HEK293T (cell line): ENCODE measurements around the gene KIR3DL3.
"Not testable (repeated sequence)": the region's sequence is repeated elsewhere in the genome, so short reads cannot be mapped to it uniquely, and the experiment has no call there.

Experiments
- ARNT ChIP-seq: fragments of 450-650 bp; IDR thresholded peaks from 2 replicates; pipeline ENCODE4 v1.6.1; 2017; ENCODE audit warnings: mild to moderate bottlenecking
- BHLHE40 ChIP-seq: fragments of 450-650 bp; IDR thresholded peaks from 2 replicates; pipeline ENCODE4 v1.6.1; 2016; ENCODE audit warnings: mild to moderate bottlenecking, moderate library complexity, borderline replicate concordance
- FOXK2 ChIP-seq: fragments of 450-650 bp; IDR thresholded peaks from 2 replicates; pipeline ENCODE4 v1.6.1; 2016; ENCODE audit warnings: mild to moderate bottlenecking
- NFRKB ChIP-seq: fragments of 450-650 bp; IDR thresholded peaks from 2 replicates; pipeline ENCODE4 v1.6.1; 2016; ENCODE audit warnings: mild to moderate bottlenecking, moderate library complexity
- SP1 ChIP-seq: fragments of 450-650 bp; IDR thresholded peaks from 2 replicates; pipeline ENCODE4 v1.6.1; 2017
- SUZ12 ChIP-seq: fragments of 450-650 bp; IDR thresholded peaks from 2 replicates; pipeline ENCODE4 v1.6.1; 2016; ENCODE audit warnings: mild to moderate bottlenecking

DNA sequence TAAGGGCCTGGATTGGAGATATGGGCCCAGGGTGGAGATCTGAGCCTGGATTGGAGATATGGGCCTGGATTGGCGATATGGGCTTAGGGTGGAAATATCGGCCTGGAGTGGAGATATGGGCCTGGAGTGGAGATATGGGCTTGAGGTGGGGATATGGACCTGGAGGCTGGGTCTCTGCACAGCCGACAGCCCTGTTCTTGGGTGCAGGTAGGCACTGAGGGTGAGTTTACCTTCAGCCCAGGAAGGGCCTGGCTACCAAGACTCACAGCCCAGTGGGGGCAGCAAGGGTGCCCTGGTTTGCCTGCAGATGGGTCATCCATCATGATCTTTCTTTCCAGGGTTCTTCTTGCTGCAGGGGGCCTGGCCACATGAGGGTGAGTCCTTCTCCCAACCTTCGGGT is 46.3 kb downstream of the KIR3DL3 start:
- not testable (repeated sequence) for TF ChIP-seq SUZ12, BHLHE40, SP1, ARNT, NFRKB, FOXK2
